GM21825 (cell line): Measurements from ENCODE around the gene NRP1.

Experiments
- ATAC-seq: cut with Tn5 transposase; IDR thresholded peaks from one replicate; pipeline ENCODE4 v1.9.1; 2021; ENCODE audit warnings: mild to moderate bottlenecking, moderate library complexity; ENCODE audit not compliant: unreplicated experiment

NRP1 gene

DNA sequence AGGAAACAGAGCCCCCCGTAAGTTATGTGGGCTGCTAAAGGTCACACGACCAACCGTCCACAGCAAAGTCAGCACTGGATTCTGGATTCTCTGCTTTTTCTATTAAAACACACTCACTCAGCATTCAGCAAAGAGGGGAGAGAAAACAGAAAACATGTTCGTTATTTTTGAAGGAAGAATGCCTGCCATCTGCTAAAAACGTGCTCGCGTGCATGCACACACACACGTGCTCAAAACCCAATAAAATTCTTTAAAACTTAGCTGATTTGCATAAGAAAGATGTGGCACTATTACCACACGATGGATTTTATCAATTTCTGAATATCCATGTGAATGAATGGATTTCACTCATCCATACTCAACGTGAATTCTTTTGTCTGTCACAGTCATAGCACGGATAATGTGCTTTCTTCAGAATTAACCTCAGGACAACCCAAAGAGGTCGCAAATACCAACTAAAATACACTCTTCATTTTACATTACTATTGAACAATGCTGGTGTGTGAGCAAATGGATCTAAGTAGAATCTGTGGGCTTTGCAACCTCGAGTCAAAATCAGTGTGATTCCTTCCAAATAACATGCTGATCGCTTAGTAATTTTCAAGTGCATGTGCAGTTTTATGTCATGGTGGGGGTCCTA lies 40.8 kb downstream of the NRP1 start:
- no peak for ATAC-seq

DNA sequence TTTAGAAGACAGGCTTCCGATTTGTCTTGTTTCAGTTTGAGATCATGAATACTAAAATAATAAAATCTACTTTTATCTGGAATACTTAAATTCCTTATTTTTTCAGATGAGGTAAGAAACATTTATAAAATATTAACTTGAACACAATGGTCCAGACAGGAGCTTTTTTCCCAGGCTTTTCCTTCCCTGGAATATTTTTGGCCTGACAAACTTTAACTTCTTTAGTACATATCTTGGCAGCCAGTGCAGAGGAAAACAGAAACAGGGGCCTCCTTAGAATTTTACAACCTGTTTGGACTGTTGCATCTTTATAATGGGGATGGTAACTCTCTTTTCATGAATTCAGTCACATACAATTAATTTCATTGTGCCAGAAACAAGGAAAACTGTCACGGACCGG lies 41.4 kb downstream of the NRP1 start:
- no peak for ATAC-seq

DNA sequence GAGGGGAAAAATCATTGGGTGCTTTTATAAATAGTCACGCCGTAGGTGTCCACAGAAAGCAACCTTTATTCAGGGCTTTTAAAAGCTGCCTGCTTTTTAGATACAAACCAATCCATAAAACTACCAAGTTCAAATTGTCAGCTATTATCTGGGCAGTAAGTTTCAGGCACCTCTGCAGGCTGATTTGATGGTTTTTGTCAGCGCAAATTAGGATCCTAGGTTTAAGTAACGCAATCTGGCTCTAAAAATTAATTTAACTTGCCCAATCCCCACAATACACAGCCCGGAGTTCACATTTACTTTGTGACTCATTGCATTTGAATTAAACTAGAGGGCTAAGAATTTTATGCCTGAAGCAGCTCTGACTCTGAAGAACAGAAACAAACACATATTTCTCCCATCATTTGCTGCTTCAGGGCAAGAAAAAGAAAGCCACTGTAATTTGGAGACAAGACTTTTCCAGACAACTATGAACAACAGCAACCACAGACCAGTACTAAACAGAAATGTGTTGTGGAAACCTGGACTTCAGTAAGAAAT lies 43.3 kb downstream of the NRP1 start:
- ATAC-seq: no peak

DNA sequence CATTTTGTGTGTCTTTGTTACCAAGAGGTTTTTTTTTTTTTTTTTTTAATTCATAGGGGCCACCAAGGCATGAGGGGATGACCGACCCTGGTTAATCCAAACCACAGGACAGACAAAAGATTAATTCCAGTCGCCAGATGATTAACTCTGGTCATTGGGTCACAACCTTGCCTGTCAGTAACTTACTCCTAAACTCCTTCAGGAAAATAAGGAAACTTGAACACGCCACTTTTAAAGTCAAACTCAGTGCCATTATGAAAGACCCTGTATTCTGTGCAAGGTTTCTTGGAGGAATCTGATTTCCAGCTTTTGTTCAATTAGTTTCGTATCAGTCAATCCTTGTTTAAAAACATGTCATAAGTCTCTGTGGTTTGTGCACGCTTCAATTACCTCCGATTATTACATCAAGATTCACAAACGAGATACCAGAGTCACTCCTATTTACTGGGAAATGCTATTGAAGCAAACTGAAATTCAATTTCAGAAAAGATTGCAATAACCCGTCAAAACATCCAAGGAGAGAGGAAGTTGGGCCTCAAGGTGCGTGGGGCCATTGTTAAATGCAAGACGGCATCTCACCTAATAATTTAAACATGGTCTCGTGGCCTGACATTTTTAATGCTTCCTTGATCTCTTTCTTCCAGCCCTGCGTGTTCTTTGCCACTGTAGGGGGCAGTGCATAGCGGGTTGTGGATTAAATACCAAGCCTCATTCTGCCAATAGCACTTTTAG lies 44.0 kb downstream of the NRP1 start:
- ATAC-seq: no peak

DNA sequence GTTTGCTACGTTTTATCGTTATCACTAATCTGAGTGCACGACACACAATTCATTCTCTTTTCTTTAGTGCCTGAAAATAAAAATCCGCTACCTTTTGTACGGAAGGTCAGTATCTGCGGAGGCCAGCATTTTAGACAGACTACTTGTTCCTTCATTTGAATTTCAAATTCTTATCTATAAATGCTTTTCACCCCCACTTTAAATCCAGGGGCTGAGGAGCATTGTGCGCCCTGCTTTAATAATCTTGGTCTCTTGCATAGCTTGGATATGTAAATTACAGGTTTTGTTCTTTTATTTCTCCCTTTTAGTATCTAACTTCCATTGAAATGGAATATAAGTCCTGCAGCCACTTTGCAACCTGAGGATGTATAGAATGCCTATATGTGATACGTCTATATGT lies 44.7 kb downstream of the NRP1 start:
- ATAC-seq: no peak

DNA sequence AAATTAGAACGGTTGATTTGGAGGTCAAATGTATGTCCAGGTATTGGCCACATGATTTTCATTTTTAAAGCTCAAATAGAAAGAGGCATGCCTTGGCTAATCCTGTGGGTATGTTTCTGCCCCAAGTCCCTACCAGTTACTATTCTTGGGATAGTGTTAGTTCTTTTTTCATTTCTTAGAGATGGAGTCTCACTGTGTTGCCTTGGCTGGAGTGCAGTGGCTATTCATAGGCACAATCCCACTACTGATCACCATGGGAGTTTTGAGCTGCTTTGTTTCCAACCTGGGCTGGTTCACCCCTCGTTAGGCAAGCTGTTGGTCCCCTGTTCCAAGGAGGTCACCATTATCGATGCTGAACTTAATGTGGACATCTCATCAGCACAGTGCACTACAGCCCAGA lies 46.3 kb downstream of the NRP1 start:
- ATAC-seq: no peak

DNA sequence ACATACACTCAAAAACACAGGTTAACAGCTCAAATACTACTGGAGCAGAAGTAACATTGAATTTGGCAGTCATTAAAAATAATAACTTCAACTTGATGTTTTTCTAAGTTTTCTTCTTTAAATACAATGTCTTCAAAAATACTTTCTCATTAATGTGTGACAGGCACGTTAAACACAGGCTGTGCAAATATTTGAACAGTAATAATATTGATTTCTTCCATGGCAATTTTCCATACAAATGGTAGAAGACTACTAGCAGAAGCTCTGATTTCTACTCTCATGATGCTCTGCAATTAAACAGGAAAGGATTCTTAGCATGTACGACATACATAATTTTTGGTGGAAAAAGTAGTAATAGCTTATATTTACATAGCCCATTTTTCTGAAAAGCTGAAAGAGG lies 47.4 kb downstream of the NRP1 start:
- ATAC-seq: no peak

DNA sequence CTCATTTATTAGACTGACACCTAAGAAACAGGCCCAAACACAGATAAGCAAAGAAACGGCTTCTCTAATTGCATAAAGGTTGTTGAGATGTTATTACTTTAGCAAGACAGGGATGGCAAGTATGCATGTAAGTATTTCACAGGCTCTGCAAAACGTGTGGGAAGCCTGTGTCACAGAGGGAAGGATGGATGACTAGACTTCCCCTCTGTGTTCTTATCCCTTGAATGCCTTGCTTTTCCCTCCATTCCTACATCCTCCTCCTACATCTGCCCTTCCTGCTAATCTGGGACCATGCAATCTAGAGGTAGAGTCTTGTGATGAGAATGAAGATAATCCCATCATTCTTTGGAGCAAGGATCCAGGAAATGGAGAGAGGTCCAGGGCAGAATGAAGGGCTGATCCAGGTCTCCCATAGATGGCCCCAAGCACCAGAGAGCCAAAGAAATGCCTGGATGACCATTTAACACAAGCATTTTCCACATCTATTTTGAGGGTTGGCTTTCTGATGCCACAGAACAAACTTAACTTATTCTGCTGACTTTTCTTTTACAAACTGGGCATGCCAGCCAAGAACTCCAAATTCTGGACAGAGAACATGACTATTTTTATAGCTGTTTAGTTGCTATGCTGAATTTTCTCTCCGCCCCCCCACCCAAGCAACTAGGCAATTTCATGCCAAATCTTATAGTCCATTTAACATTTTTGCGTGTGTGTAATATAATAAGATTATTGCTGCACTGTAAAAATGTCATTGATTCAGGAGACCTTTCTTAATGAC lies 48.1 kb downstream of the NRP1 start:
- no peak for ATAC-seq

DNA sequence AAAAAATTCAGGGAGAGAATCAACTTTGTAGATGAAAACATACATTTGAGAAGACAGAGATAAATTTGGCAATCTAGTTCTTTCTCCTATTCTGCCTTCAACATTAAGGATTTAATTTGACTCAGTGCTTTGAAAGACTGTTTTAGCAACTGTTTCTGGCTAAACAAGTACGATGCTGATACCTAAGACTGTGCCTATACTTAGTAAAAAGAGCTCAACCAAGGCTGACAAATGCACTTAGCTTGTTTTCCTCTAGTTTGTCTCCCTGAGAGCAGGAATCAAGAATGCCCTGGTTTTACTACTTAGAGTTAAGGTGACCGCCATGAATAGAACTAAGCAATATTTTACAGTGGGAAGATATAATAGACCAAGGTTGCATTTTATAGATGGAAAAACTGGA lies 49.5 kb downstream of the NRP1 start:
- no peak for ATAC-seq

DNA sequence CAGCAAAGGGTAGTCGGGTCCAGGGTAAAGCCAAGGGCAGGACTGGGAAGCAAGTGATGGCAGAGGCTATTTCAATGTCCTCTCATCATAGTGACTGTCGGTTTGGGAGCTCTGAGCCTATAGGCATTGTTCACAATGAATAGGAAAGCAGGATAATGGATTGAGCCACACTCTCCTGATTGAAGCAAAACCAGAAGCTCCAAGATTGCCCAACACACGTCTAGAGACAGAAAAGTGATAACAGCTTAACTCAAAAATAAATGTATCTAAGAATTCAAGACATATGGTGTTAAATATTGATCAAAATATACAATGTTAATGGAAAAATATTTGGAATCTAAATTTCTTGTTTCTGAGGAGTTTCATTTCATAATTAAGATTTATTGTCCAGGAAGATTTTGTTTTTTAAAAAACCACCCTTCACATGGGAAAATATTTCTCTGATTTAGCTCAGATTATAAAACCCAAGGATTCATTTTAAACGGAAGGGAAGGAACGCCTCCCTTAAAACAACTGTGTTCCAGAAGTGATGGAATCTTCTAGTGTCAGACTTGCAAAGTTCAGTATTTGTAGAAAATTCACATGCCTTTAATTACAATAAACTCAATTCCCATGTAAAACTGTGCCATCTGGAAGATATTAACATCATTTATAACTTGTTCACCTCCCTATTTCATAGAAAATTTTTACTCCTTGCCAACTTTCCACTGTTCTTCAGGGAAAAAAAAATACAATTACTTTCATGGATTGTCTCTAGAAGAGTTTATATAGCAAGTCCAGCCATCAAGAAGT lies 54.5 kb downstream of the NRP1 start:
- no peak for ATAC-seq

DNA sequence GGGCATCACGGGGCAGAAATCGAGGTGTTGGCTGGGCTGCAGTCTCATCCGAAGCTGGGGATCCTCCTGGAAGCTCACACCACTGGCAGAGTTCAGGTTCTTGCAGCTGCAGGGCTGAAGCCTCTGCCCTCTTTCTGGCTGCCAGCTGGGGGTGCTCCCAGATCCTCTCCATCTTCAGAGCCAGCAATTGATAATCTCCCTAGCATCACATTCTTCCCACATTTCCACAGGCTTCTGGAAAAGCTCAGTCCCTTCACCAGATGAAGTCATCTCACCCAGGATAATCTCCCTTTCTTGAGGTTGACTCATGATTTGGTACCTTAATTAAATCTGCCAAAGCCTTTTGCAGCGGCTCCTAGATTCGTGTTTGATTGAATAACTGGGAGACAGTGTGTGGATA lies 55.2 kb downstream of the NRP1 start:
- no peak for ATAC-seq

DNA sequence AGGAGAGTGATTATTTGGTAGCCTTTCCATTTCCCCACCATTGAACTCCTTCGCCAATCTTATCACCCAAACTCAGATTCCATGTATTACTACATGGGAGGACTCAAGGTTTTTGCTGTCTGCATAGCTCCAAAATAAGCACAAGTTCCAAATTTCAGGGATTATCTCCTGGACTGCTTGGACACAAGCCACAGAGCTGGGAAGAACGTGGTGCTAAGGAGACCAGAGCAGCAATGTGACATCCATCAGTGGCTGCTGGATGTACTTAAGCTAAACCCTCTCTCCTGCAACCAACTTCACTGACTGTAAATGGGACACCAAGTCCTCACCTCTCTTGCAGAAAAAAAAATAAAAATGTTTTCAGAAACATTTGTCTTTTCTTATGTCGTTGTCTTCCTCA lies 56.3 kb downstream of the NRP1 start:
- ATAC-seq: no peak

DNA sequence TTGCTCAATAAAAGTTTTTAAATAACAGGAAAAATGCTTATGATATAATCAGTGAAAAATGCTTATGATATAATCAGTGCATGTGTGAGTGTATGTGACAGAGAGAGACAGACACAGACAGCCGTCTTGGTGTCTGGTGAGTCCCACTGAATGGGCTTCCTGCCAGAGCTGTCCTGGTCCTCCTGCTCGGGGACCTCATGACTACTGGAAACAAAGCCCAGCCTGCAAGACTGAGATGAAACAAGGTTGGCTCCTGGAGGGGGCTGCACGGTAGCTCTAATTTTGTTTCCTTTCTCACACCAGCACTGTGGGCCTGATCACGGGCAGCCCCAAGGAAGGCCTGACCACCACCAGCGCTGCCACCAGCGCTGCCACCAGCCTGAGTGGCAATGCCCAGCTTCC lies 57.3 kb downstream of the NRP1 start:
- no peak for ATAC-seq

DNA sequence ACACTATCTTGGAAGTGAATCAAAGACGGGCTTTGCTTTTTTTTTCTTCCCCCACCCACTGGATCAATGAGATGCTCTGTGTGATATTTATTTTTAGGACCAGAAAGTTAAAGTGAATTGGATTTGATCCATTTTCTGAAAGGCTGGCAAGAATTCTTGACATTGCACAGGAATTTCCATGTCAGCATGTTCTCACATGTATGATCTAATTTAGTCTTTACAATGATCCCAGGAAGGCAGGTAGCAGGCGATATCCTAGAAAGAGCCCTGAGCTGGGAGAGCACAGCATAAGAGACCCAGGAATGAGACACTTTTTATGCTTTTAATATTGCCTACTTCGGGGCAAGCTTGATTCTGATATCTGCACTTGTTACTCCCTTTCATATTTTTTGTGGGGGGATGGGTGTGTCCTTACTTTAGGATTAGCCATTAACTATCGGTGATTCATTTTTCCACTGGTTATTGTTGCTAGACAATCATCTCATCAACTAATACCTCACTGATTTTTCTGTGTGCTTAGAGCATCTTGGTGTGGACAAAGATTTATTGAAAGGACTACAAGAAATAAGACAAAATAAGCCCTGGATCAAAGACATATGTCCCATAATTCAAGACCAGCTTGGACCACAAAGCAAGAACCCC lies 58.1 kb downstream of the NRP1 start:
- no peak for ATAC-seq

DNA sequence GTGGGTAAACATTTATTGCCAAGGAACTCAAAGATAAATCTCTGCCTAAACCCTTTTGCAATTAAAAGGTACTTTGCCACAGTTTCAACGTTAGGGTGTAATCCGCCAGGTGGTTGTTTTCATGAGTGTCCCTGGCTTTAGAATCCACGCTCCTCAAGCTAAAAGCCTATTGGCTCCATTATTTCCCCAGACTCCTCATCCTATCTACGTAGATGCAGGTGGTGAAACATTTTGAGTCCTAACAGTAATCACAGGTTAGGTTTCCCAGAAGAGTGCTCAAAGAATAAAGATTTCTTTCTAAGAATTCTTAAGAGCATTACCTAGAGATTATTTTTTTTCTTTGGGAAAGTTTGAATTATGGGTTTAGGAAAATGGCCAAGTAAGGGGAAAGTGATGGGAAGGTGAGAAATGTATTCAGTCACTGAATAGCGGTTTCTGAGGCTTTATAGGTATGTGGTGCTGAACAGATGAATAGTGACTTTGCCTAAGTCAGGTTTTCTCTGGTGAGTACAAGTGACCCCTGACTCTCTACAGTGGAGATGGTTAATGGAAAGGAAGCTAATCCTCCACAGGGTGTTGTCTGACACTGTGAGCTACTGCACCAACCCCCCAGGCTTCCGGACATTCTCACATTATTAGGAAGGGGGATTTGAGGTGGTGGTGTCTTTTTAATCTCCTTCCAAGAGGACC lies 60.2 kb downstream of the NRP1 start:
- ATAC-seq: no peak

DNA sequence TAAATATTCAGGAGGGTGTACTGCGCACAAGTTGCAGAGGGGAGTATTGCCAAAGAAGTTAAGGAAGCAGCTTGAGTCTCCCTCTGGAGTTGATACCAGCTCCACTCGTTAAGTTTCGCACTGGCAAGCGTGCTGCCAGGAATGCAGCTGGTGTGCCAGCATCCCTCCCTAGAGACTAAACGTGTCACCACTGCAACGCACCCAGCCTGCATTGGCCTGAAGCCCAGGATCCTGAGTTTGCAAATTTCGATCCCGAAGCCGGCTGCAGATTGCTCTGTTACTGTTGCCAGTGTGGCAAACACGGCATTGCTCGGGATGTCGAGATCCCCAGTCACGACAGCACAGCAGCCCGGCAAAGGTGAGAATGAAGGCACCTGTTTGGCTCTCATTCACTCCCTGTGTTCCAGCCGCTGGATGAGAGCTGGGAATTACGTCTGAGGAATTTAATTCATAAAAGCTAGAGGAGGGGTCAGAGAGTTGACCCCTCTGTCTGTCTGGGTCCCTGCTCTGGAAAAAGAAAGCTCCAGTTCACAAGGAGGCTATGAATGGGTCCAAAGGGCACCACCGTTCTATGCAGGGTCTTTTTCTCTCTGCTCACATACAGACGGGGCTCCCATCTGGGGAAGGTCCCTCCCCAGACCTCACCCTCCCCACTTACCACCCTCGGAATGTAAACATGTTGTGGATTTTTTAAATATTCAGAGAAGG lies 61.0 kb downstream of the NRP1 start:
- no peak for ATAC-seq

DNA sequence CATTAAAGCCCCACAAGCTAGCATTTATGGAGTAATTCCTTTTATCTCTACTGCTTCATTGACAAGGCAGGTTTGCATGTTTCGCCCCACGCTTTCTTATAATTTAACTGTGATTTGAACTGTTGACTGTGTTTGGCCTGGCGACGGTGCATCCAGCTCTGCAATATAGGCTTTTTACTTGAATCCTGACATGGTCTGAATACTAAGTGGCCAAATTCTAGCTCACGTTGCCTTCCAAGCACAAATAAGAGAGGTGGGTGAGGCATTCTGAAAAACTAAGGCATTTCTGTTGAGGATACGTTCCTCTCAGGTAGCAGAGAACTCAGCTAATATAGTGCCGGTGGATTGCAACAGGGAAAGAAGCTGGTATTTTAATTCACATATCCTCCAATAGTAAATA lies 61.8 kb downstream of the NRP1 start:
- no peak for ATAC-seq

DNA sequence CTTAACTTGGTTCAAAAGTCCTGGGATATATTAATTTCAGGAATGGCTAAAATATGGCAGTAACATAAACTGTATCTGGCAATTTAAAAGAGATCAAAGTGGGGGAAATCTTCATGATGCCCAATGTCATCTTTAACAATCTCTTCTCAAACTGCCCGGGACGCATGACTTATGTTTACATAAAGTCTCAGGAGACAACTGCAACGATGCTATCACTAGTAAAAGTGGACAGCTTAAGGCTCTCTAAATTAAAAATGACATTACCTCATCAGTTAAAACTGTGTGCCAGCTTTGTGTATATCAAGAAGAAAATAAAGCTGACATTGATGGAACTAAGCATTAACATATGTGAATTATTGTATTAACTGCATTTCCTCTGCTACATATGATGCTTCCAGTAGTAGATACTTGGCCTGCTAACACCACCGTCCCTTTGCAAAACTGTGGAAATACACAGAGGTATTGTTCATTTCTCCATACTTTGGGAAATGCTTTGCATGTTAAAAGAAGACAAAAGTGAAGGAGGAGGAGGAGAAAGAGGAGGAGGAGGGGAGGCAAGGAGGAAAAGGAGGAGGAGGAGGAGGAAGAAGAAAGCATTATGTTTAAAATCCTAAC lies 62.4 kb downstream of the NRP1 start:
- no peak for ATAC-seq

DNA sequence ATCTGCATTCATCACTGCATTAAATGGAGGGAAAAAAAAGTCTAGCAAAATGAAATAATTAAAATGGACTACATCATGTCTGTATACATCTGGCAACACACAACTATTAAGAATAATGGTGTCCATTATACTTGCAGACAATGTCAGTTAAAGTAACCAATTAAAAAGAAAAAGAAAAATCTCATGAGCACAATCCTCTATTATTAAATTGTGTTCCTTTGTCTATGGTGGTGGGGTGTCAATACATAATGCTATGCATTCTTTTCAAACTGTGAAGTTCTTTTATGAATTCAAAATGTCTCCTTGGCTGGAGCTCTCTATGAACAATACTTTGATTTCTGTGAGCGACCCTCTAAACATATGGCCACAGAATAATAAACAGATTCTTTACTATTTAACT lies 63.5 kb downstream of the NRP1 start:
- ATAC-seq: no peak
